Kasumi-1 (cell line): Measurements from ENCODE around the gene RHOT1.
"Not testable (repeated sequence)": the region's sequence is repeated elsewhere in the genome, so short reads cannot be mapped to it uniquely, and the experiment has no call there.

Experiments used
- DNase-seq, 2 experiments: peaks; one replicate each; lab custom pipeline; 2025; lab: John Stamatoyannopoulos, UW

The RHOT1 gene

DNA sequence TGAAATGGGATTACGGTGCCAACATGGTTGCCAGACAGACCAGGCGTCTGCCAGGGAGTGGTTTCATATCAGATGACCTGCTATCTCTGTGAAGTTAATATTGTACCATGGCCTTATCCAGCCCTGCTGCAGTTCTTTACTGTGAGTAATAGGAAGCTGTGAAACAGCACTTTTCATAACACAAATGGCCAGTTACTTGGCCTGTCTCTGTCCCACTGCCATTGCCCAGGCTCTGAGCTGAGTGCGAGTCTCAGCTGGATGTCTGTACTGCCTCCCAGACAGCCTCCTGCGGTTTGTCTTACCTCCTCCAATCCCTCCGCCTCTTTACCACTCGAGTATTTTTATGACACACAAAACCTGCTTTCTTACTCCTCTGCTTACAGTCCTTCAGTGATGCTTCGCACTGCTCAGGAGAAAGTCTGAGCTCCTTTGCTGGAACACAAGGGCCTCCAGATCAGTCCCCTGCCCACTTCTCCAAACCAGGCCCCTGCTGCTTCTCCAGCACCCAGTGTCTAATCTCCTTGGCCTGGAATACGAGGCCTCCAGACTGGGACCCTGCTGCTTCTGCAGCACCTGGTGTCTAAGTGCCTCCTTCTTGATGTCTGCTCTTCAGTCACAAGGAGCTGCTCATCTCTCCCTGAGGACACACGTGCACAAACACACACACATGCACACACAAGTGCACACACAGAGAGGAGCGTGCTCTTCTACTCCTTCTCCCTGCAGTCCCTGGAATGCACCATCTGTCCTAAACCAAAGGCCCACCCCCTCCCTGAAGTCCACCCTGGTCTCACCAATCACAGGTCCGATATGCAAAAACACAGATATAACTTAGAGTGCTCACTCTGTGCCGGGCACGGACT is 17.1 kb upstream of the RHOT1 start:
- no peak for DNase-seq

DNA sequence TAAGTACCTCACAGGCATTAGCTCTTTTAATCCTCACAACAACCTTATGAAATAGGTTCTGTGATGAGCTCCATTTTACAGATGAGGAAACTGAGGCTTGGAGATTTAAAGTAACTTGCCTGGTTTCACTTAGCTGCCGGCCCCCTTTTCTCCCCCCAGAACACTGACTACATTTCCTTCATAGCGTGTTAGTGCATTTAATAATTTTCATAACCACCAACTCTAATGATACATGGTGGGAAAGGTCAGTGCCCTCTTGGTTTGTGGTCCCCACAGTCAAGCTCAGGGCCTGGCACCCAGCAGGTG is 16.5 kb upstream of the RHOT1 start:
- DNase-seq: no peak

DNA sequence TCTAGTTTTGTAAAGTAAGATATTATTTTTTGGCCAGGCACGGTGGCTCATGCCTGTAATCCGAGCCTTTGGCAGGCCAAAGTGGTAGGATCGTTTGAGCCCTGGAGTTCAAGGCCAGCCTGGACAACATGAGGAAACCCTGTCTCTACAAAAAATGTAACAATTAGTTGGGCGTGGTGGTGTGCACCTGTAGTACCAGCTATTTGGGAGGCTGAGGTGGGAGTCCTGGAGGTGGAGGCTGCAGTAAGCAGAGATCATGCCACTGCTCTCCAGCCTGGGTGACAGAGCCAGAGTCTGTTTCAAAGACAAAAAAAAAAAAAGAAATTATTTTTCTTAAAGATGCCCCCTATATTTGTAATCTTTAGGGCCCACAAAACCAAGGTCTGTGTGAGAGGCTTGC is 16.0 kb upstream of the RHOT1 start:
- DNase-seq: no peak

DNA sequence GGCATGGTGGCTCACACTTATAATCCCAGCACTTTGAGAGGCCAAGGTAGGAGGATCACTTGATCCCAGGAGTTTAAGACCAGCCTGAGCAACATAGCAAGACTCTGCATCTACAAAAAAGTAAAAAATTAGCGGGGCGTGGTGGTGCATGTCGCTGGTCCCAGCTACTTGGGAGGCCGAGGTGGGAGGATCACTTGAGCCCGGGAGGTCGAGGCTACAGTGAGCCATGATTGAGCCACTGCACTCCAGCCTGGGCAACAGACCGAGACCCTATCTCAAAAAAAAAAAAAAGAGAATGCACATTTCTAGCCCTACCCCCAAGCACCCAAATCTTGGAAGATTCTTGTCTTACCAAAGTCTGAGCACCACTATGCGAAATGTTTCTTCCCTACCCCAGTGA is 15.6 kb upstream of the RHOT1 start:
- no peak for DNase-seq

DNA sequence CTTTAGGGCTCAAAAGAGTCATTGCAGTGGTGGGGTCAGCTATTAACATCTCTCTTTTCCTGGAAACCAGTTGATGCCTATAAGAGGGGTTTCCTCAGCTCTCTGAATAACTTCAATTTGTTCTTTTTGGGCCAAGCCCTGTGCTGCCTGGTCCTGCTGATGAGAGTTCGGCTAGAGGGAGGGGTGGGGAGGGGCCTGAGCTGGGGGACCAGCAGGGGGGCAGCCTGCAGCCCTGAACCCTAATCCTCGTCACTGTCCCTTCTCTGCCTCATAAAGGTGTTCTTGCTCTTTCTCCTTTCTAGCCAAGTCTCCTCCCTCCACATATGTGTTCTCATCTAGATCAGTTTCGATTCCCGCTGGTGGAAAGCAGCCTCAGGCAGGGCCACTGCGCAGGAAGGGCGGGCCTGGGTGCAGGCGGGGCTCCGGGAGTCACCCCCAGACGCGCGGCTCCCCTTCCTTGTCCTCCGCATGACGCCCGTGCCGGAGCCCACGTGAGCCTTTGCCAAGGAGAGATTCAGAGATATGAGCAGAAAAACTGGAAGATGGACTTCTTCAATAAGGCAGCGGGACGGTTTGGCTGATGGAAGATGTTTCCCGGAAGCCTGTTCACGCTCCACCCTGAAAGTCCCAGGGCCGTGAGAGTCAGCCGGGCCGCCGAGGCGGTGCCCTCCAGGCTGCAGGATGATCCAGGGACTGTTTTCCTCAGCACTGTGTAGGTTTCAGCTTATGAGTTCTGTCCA is 15.0 kb upstream of the RHOT1 start:
- peak; percentile 73 to 84 for DNase-seq

DNA sequence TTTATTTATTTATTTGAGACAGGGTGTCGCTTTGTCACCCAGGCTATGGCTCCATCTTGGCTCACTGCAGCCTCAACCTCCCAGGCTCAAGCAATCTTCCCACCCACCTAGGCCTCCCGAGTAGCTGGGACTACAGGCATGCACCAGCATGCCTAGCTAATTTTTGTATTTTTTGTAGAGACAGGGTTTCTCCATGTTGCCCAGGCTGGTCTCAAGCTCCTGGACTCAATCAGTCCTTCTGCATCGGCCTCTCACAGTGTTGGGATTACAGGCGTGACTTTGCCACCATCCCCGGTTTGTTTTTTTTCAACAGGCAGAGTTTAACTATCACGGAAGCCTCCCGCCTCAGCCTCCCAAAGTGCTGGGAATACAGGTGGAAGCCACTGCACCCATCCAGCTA is 13.8 kb upstream of the RHOT1 start:
- not testable (repeated sequence) for DNase-seq

DNA sequence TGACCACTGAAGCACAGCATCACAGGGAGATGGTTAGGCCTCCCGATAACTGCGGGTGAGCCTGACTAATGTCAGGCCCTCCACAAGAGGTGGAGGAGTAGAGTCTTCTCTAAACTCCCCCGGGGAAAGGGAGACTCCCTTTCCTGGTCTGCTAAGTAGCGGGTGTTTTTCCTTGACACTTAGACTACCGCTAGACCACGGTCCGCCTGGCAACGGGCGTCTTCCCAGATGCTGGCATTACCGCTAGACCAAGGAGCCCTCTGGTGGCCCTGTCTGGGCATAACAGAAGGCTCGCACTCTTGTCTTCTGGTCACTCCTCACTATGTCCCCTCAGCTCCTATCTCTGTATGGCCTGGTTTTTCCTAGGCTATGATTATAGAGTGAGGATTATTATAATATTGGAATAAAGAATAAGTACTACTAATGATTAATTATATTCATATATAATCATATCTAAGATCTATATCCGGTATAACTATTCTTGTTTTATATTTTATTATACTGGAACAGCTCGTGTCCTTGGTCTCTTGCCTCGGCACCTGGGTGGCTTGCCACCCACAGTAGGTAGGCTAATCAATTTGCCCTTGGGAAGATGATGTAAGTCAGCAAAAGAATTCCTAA is 6.7 kb upstream of the RHOT1 start:
- DNase-seq: not testable (repeated sequence)

DNA sequence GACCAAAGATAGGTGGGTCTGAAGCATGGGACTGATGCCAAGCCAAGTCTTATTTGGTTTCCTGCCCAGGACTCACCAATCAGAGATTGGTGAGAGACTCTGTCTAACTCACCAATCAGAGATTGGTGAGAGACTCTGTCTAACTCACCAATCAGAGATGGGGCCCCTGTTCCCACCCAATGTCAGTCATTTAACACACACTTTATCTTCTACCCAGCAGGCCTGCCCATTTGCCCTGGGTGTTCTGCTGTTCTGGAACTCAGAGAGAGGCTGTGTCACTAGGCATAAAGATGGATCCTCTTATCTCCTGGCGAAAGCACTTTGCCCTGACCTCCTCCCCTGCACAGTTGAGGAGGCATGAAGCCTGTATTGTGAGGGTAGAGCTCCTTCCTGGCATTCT is 5.4 kb upstream of the RHOT1 start:
- no peak for DNase-seq

DNA sequence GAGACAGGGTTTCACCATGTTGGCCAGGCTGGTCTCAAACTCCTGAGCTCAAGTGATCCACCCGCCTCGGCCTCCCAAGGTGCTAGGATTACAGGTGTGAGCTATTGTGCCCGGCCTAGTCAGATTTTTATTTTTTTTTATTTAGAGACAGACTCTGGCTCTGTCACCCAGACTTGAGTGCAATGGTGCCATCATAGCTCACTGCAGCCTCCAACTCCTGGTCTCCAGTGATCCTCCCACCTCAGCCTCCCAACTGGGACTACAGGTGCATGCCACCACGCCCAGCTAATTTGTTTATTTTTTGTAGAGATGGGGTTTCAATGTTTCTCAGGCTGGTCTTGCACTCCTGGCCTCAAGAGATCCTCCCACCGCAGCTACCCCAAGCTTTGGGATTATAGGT is 2.8 kb upstream of the RHOT1 start:
- DNase-seq: not testable (repeated sequence)

DNA sequence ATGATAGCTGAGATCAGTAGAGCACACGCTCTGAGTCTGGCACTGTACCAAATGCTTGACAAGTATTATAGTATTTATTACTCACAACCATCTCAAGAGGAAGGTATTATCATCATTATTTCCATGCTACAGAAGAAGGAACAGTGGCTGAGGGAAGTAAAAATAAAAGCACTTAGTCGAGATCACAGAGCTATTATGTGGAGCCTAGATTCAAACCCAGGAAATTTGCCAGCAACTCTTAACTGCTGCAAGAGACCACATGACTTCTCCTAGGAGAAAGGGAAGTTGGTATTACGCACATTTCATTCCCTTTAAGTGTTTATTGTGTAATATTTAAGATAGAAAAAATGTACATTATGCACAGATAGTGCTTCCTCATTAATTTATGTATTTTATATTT is 1.0 kb upstream of the RHOT1 start:
- DNase-seq: peak; percentile 91 to 94

DNA sequence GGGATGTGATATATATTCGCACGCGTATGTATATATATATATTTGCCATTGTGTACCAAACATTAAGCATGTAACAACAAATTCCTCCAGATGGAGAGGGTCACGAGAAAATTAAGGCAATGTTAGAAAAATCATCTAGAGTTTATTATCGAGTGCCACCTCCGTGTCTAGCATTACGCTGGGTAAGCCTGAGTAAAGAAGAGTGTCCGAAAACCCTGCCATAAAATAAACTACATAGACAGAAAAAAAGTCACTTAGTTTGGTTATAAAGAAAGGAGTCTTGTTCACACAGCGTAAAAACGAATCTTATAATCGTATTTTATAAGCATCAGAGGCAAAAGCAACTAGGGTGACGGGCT is 644 bp upstream of the RHOT1 start:
- no peak for DNase-seq

DNA sequence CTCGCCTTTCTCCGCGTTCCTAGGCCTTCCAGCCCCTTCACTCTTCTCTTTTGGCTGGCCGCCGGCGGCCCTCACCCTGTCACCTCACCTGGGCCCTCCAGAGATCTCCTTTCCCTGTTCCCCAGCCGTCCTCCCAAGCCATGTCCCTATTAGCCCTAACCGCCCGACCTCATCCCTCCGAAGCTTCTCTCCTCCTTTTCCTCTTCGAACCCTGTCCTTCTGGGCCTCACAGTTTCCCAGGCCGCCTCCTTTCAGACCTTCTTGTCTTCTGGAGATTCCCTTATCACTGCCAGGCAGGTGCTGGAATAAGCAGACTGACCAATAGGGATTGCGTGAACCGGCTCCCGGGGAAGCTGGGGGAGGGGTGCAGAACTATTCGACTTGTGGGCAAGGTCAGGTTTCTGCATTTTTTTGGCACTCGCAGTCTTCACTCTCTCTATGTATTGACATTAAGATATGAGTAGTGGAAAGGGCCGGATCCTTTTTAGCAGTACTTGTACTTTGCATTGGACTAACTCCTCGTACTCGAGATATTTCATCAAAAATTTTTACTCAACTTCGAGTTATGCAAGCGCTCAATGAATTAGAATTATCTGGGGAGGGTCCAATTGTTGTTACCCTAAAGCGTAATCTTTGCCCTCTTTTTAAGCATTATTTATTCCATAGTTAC is 690 bp downstream of the RHOT1 start:
- DNase-seq: peak; percentile 24 to 51

DNA sequence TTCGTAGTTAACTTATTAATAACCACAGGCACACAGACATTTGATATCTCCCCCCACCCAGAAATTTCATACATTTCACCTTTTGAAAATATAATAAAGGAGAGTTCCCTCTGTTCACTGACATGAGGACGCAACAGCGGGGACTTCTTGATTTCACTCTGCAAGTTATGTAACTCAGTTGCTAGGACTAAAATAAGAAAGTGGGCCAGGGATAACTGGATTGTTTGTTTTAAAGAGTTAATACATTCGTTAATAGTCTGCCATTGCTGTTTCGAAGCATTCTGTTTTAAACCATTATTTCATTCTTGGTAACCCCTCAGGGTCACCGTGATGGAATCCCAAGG is 1.2 kb downstream of the RHOT1 start:
- peak; percentile 22 to 35 for DNase-seq

DNA sequence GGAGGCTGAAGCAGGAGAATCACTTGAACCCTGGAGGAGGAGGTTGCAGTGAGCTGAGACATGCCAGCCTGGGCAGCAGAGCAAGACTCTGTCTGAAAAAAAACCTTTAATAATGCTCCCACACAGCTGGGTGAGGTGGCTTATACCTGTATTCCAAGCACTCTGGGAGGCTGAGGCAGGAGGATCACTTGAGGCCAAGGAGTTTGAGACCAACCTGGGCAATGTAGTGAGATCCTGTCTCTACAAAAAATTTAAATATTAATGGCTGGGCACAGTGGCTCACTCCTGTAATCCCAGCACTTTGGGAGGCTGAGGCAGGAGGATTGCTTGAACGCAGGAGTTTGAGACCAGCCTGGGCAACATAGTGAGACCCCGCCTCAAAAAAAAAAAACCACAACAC is 2.1 kb downstream of the RHOT1 start:
- not testable (repeated sequence) for DNase-seq

DNA sequence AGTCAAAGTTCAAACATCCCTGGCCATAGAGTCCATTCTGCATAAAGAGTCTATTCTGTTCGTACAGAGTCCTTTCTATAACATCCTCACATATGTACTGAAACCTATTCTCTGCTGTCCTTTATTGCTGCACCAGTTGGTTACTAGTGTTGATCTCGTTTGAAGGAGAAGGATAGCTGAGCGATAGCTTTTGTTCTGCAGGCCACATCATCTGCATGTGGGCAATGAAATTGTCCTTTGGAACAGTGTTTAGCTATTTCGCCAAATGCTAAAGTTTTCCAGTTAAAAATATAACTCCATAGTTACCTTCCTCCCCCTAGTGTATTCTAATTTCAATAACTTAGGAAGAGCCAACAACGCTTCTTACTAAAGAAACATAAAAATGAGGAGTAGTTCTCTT is 6.0 kb downstream of the RHOT1 start:
- no peak for DNase-seq

DNA sequence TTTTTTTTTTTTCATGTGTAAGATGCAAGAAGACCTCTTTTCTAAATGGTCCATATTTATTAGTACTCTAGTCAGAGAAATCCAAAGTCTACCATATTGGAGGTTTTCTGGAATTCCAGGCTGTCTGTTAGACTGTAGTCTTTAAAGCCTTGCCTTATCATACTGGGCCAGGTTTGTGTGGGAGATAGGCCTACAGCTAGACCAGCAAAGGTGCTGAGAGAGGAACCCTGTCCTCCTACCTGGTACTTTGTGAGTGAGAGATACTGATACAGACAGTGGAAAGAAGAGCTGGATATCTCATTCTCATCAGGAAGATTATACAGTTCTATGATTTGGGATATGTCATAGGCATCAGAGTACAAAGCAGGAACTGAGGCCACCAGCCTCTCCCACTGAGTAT is 8.1 kb downstream of the RHOT1 start:
- no peak for DNase-seq

DNA sequence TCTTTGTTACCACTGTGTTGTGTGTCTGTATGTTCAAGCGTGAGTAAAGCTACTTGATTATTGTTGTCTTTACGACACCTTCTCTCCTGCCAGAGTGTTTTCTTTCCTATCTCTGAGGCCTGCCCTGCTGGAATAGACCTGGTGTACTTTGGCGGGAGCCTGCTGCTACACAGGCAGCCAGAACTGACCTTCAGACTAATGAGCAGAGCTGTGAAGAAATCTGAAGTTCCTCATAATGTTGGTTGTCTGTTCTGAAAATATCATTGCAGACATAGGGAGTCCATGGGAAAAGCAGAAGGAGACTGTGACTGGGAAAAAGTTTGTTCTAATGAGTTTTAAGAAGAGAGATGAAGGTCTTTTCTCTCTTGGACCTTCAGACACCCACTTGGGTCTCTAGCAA is 9.8 kb downstream of the RHOT1 start:
- DNase-seq: peak; percentile 28 to 64

DNA sequence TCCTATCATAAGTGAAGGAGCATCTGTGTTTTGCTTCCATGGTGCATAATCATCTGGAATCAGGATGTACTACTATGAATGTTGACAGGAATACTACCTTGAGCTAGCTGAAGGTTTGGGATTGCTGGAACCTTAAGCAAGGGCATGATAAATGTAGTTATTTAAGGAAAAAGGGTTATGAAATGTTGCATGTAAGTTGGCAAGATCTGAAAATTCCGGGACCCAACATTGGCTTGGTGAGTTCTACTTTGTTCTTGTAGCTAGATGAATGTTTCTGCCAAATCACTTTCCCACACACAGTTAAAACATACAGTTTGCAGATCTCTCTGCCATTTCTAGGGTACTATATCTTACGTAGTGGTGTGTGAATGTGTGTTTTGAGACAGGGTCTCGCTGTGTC is 13.6 kb downstream of the RHOT1 start:
- no peak for DNase-seq

DNA sequence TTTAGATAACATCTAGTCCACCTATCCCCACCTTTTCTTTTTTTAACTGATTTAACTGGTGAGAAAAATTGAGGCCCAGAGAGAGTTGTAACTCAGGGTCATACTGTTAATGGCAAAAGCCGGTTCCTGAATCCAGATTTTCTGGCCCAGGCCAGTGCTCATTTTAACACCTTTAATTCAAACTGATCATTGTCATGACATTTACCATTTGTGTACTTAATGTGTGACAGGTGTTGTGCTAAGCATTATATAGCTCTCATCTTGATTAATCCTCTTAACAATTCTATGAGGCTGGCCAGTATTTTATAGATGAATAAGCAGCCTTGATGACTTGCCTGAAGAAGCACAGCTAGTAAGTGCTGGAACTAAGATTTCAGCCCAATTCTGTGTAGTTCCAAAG is 14.4 kb downstream of the RHOT1 start:
- no peak for DNase-seq

DNA sequence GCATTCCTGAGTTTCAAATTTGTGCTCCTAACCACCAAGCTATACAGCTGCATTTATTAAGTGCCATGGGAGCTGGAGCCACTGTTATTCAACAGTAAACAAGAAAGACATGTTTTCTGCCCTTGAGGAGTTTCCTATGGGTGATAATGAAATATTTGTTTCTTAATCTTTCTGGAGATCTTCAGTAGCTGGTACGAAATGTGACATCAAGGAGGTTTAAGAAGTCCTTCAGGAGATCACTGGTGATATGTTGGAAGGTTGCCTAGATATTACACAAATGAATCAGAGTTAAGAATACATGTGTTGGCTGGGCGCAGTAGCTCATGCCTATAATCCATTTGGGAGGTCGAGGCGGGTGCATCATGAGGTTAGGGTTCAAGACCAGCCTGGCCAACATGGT is 14.9 kb downstream of the RHOT1 start:
- DNase-seq: no peak

DNA sequence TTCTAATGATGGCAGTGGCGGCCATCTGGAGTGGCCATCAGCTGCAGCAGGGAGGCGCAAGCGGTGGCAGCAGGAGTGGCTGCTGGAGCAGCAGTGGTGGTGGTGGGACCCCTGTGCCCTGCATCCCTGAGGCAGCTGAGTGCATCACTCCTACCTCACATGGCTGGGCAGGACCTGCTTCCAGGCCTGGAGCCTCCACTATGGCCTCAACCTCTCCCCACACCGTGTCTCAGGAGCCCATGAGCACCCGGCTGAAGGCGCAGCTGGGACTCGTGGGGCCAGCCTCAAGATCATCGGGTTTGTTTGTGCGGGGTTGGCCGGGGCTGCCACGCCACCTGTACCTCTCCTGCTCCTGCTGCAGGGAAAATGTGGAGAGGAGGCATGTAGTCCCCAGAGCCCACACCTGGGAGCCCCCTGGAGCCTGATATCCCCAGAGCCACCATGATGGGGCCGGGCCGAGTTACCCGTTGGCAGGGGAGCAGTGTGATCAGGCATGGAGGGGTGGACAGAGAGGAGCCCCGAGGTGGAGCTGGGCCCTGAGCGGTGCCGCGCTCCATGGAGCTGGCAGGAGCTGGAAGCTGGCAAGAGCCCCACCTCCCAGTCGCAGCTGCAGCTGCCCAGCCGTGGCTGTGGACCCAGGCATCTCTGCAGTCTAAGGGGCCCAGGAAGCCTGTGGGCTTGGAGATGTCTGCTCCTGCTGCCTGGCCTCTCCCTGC is 16.7 kb downstream of the RHOT1 start:
- DNase-seq: no peak
